Measurements from ENCODE around the gene SPDEF.

Gene SPDEF

DNA sequence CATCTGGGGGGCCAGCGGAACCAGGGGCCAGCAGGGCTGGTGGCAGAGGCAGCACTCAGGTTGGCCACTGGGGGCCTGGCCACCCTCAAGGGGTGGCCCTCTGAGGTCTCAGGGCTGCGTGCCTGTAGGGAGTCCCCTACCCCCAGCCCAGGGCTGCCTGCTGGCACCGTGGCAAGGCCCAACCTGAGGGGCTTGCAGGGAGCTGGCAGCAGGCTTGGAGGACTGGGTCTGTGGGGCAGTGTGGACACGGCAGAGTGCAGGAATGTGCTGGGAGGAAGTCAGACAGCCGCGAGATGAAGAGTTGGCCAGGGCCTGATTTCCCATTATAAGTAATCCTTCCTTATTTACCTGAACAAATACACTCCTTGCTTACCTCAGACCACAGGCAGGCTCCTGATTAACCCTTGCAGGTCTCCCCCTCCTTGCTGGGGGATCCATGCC is at the start of gene SPDEF:
Gene SPDEF, minus strand, starts transcription at position 299 of the 441 bp plus-strand sequence. CDS start 11,874 bp downstream, outside the sequence.
- TF ChIP-seq, protein P1, sequence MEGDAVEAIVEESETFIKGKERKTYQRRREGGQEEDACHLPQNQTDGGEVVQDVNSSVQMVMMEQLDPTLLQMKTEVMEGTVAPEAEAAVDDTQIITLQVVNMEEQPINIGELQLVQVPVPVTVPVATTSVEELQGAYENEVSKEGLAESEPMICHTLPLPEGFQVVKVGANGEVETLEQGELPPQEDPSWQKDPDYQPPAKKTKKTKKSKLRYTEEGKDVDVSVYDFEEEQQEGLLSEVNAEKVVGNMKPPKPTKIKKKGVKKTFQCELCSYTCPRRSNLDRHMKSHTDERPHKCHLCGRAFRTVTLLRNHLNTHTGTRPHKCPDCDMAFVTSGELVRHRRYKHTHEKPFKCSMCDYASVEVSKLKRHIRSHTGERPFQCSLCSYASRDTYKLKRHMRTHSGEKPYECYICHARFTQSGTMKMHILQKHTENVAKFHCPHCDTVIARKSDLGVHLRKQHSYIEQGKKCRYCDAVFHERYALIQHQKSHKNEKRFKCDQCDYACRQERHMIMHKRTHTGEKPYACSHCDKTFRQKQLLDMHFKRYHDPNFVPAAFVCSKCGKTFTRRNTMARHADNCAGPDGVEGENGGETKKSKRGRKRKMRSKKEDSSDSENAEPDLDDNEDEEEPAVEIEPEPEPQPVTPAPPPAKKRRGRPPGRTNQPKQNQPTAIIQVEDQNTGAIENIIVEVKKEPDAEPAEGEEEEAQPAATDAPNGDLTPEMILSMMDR (IDR thresholded peaks at IDR 0.05) = peak; percentile 26; the same call in 1 of the 2 replicates

DNA sequence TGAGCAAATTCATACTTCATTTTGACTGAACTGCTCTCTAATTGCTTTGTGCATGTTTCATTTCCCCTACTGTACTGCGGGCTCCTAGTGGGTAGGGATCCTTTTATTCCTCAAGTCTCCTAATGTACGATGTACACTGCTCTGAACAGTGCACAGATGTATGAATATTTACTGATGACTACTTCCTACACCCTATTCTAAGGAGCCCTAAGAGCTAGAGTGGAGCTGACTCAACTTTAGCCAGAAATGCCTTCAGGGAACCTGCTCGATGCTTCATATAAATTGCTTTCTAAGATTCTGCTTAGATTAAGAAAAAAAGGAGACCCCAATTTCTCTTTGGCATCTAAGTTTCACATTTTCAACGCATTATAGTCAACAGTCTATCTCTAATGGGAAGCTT is 47.6 kb upstream of the SPDEF start:
- TF ChIP-seq, protein P1 (IDR thresholded peaks at IDR 0.05) = no peak

DNA sequence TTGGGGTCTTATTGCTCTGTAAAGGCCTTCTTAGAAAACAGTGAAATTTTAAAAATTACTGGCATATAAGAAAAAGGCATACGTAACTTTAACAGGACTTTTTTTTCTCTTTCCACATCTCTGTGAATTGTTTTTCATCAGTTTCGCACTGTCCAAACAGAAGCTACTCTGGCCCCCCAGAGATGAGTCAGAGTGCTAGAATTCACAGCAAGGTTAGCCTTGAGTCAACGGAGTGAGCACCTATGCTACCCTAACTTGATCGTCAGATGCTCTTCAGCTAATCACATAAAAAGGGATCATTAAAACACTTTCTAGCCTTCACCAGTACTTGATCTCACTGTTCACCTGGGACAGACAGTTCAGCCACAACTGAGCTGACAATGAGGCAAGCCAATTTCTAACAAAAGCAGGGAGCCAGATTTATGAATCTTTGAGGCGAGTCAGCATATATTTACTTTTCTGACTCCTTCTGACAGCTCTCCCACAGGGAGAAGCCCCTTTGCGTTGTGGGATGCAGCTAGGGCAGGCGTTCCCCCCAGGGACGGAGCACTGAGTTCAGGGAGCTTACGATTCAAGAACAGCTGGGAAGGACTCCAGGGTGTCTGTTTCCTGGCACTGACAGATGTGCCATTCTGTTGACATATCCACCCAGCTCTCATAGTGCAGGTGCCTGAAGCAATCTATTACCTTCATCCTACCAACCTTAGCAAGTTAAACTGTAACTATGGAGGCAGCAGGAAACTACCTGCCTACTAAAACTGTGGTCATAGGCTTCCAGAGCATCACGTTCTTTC is 46.4 kb upstream of the SPDEF start:
- TF ChIP-seq, protein P1 (IDR thresholded peaks at IDR 0.05) = no peak

DNA sequence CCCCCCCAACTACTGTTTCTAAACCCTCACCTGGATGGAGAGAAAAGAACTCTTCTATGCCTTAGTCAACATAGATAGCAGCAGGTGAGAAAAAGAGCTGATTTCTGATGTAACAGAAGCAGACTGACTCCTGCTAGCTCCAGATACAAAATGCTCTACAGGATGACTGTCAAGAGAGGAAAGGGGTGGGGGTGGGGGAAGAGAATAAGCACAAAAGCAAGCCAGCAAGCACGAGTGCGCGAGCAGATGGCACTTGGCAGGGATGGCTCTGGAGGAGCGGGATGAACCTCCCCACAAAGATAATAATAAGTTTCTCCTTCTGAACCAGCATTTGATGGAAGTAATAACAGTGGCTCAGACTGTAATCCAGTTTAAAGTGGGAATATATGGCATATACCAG is 45.6 kb upstream of the SPDEF start:
- TF ChIP-seq, protein P1 (IDR thresholded peaks at IDR 0.05) = no peak

DNA sequence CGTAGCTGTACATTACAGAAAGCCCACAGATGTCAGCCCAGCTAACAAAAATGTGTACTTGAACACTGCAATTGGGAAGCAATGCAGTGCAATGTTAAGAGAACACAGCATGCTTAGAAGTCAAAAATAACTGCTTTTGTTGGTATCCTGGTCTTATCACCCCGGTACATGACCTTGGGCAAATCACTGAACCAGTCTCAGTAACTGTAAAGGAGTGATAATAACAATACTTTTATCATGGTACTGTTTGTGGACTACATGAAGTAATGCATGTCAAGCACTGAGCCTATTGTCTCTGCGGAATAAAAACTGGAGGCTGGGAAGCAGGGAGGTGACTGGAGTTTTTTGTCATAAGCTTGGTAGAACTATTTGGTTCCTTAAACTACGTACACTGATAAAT is 44.7 kb upstream of the SPDEF start:
- TF ChIP-seq, protein P1 (IDR thresholded peaks at IDR 0.05) = no peak

DNA sequence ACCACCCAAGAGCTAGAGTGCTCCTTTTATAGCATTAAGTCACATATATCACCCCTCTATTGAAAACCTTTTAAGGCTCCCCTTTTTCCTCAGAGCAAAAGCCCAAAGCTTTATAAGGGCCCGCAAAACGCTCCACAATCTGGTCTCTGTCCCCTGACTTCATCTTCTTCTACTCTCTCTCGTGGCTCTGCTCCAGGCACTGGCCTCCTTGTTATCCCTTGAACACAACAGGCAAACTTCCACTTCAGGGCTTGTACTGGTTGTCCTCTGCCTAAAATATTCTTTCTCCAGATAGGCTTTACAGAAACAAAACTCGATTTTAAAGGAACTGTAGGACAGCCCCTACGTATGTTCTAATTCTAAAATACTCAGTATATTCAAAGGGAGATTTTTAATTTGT is 44.0 kb upstream of the SPDEF start:
- TF ChIP-seq, protein P1 (IDR thresholded peaks at IDR 0.05) = no peak

DNA sequence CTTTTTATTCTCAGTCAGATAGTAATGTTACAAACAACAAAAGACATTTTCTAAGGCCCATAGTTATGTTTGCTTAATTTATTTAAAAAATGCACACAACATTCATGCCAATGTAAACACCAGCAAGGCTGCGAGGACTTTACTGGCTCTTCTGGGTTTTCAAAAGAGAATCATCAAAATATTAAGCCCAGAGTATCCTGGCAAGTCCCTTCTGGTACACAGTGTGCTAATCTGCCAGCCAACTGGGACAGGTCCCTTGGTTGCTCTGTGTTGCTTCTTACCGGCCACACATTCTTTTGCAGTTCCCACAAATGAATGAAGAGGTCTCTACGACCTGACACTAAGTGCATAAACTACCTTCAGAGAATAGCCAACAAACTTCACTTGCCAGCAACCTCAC is 42.6 kb upstream of the SPDEF start:
- TF ChIP-seq, protein P1 (IDR thresholded peaks at IDR 0.05) = no peak

All from LNCAP (cell line).